PC-9 (cell line): Measurements from ENCODE around the gene FEM1C. TPM values are rescaled to one million over a fixed set of nuclear protein-coding genes. Genes with fewer than 3 reads are reported as not detected.

Experiments
- BruUV-seq: library from RNA; stranded (reverse); fragments of 400-500 nt; replicated peaks from 2 replicates; lab custom pipeline; 2021; lab: Mats Ljungman, UMichigan
- CTCF ChIA-PET: fragments of 300-600 bp; sonication (Branson Sonifier 250); formaldehyde crosslinking; loops from one replicate; lab custom pipeline; 2022; ENCODE audit warnings: antibody characterized with exemption; lab: Charles Lee
- POLR2A ChIA-PET: fragments of 300-600 bp; sonication (Branson Sonifier 250); formaldehyde crosslinking; loops from one replicate; lab custom pipeline; 2022; ENCODE audit warnings: antibody characterized with exemption; ENCODE audit not compliant: unreplicated experiment; lab: Charles Lee
- DNase-seq, 2 experiments: peaks; one replicate each; pipeline versions ENCODE4 v3.0.0 to v3.0.0-alpha.2; 2015 to 2022; ENCODE audit warnings: mixed read lengths in 1 of 2
- H2AFZ ChIP-seq: fragments of 200-600 bp; sonication (generic); 2 replicates; pipeline ENCODE4 v1.8.1; 2017; ENCODE audit warnings: antibody characterized with exemption
- H3F3A ChIP-seq: fragments of 200-600 bp; sonication (generic); 2 replicates; pipeline ENCODE4 v1.8.1; 2017; ENCODE audit warnings: antibody characterized with exemption, mild to moderate bottlenecking, low read depth; ENCODE audit not compliant: insufficient read depth
- H3K27ac ChIP-seq: fragments of 200-600 bp; sonication (generic); 2 replicates; pipeline ENCODE4 v1.6.1; 2016; ENCODE audit warnings: mixed run types
- H3K27me3 ChIP-seq: fragments of 200-600 bp; sonication (generic); 2 replicates; pipeline ENCODE4 v1.6.1; 2016; ENCODE audit warnings: low read depth, mixed run types; ENCODE audit not compliant: insufficient read depth
- H3K36me3 ChIP-seq: fragments of 200-600 bp; sonication (generic); 2 replicates; pipeline ENCODE4 v1.6.1; 2016; ENCODE audit warnings: low read depth, mixed run types
- H3K4me1 ChIP-seq: fragments of 200-600 bp; sonication (generic); replicated peaks from 2 replicates; pipeline ENCODE4 v1.6.1; 2016; ENCODE audit warnings: mixed run types; ENCODE audit not compliant: insufficient read depth
- H3K4me2 ChIP-seq: fragments of 200-600 bp; sonication (generic); 2 replicates; pipeline ENCODE4 v1.6.1; 2017; ENCODE audit warnings: mixed run types
- H3K4me3 ChIP-seq: fragments of 200-600 bp; sonication (generic); 2 replicates; pipeline ENCODE4 v1.6.1; 2016; ENCODE audit warnings: mixed run types
- H3K79me2 ChIP-seq: fragments of 200-600 bp; sonication (generic); 2 replicates; pipeline ENCODE4 v1.6.1; 2017; ENCODE audit warnings: low read depth, mixed run types
- H3K9me2 ChIP-seq: fragments of 200-600 bp; sonication (generic); 2 replicates; pipeline ENCODE4 v1.8.1; 2017; ENCODE audit warnings: mild to moderate bottlenecking; ENCODE audit not compliant: insufficient read depth
- H3K9me3 ChIP-seq: fragments of 200-600 bp; sonication (generic); 2 replicates; pipeline ENCODE4 v1.8.1; 2016; ENCODE audit warnings: low read depth; ENCODE audit not compliant: insufficient read depth
- H4K20me1 ChIP-seq: fragments of 200-600 bp; sonication (generic); 2 replicates; pipeline ENCODE4 v1.8.1; 2017; ENCODE audit not compliant: insufficient read depth
- CTCF ChIP-seq: fragments of 200-600 bp; sonication (generic); conservative IDR thresholded peaks from 2 replicates; pipeline ENCODE4 v1.6.1; 2017; ENCODE audit warnings: mixed run types, antibody characterized with exemption, mild to moderate bottlenecking, moderate library complexity
- EZH2 ChIP-seq: fragments of 200-600 bp; sonication (generic); IDR thresholded peaks from 2 replicates; pipeline ENCODE4 v1.8.0; 2017; ENCODE audit warnings: antibody characterized with exemption, low read depth
- intact Hi-C: fragments of 100-400 bp; cut with micrococcal nuclease; formaldehyde crosslinking; loops from one replicate; pipeline ENCODE4 v1.10.0; 2022; ENCODE audit not compliant: unreplicated experiment
- total RNA-seq: library from RNA; stranded (reverse); gene quantifications from 2 replicates; pipeline ENCODE4 v1.2.3, GENCODE V29; 2021

FEM1C gene
- total RNA-seq, 1 experiment from 2014 or later = 15.9 TPM

- TF ChIP-seq EZH2 = no peak
- TF ChIP-seq CTCF = no peak
- no peaks in the 10 kb centered on the region for H3K79me2 ChIP-seq
- no peak for DNase-seq
- CTCF ChIA-PET = no interaction called here
- no peaks in the 10 kb centered on the region for H3K9me3 ChIP-seq
- H3K4me1 ChIP-seq = no peaks in the 10 kb centered on the region
- H3K27me3 ChIP-seq = no peaks in the 10 kb centered on the region
- no TSS peak for BruUV-seq
- intact Hi-C loops = no loop called here
- no peak overlapping the region for H3K4me3 ChIP-seq
- POLR2A ChIA-PET = no interaction called here
- H3K9me2 ChIP-seq = no peaks in the 10 kb centered on the region
- H4K20me1 ChIP-seq = no peaks in the 10 kb centered on the region
- H3K27ac ChIP-seq = no peak overlapping the region
- no peak overlapping the region for H2AFZ ChIP-seq
- H3F3A ChIP-seq = no peaks in the 10 kb centered on the region
- H3K4me2 ChIP-seq = no peak overlapping the region
- no peaks in the 10 kb centered on the region for H3K36me3 ChIP-seq
Observed at GRCh38 chr5:115511632-115512031, 32.9 kb downstream of the FEM1C start.

GRCh38 chr5:115510145-115510645 is 34.4 kb downstream of the FEM1C start:
- Histone ChIP-seq H3F3A (no peaks in the 10 kb centered on the region), H3K4me3 (no peak overlapping the region), H3K27ac (no peak overlapping the region), H3K27me3 (no peaks in the 10 kb centered on the region), H2AFZ (no peak overlapping the region), H3K9me3 (no peaks in the 10 kb centered on the region), H3K9me2 (no peaks in the 10 kb centered on the region), H3K36me3 (no peaks in the 10 kb centered on the region), H3K4me1 (no peaks in the 10 kb centered on the region), H3K79me2 (no peaks in the 10 kb centered on the region), H3K4me2 (no peak overlapping the region), H4K20me1 (no peaks in the 10 kb centered on the region)
- POLR2A ChIA-PET = no interaction called here
- no peak for TF ChIP-seq CTCF
- TF ChIP-seq EZH2 = no peak
- BruUV-seq = no TSS peak
- intact Hi-C loops = no loop called here
- CTCF ChIA-PET = interaction anchor here (0.6 kb wide), 1 partner anchor 10 kb away, joined by 3 read pairs; no protein-coding TSS in a partner anchor
- no peak for DNase-seq

- no peaks in the 10 kb centered on the region for H3K36me3 ChIP-seq
- H2AFZ ChIP-seq = no peak overlapping the region
- H3K4me3 ChIP-seq = no peak overlapping the region
- TF ChIP-seq EZH2 (no peak), CTCF (no peak)
- BruUV-seq = no TSS peak
- H4K20me1 ChIP-seq = no peaks in the 10 kb centered on the region
- no peaks in the 10 kb centered on the region for H3K27me3 ChIP-seq
- DNase-seq = no peak
- no peak overlapping the region for H3K4me2 ChIP-seq
- intact Hi-C loops = no loop called here
- CTCF ChIA-PET = no interaction called here
- no peaks in the 10 kb centered on the region for H3K9me2 ChIP-seq
- no peaks in the 10 kb centered on the region for H3K4me1 ChIP-seq
- no peaks in the 10 kb centered on the region for H3K9me3 ChIP-seq
- POLR2A ChIA-PET = no interaction called here
- no peaks in the 10 kb centered on the region for H3K79me2 ChIP-seq
- H3F3A ChIP-seq = no peaks in the 10 kb centered on the region
- H3K27ac ChIP-seq = no peak overlapping the region
Observed at GRCh38 chr5:115509547-115509946, 35.0 kb downstream of the FEM1C start.
